Activated CD8-positive, alpha-beta memory T cell treated with anti-CD3 and anti-CD28 coated beads, Interleukin-2, amount 50 U/mL, for 48 hours (primary cell): ENCODE data around the gene SEMA3F.

Source experiments
- DNase-seq: peaks from one replicate; pipeline ENCODE4 v3.0.0-alpha.2; 2020

SEMA3F gene

DNA sequence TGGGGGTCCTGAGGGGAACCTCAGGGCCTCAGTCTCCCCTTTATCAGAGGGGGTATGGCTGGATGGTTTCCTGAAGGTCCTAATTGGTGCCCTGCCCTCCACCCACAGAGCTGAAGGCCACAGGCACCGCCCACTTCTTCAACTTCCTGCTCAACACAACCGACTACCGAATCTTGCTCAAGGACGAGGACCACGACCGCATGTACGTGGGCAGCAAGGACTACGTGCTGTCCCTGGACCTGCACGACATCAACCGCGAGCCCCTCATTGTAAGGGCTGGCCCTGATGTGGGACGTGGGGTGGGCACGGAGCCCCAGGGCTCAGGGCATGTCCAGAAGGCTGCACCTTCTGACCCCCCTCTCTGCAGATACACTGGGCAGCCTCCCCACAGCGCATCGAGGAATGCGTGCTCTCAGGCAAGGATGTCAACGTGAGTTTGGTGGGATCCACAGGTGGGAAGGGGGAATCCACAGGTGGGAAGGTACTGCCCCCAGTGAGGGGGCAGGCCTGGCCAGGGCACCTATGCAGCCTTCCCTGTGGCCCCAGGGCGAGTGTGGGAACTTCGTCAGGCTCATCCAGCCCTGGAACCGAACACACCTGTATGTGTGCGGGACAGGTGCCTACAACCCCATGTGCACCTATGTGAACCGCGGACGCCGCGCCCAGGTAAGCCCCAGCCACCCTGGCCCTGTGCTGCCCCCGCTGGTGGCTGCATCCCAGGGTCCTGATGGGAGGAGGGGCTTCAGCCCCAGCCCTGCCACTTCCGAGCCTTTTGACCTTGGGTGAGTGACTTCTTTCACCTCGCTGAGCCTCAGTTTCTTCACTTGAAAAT, 18.8 kb downstream of the SEMA3F start:
- no peak for DNase-seq

DNA sequence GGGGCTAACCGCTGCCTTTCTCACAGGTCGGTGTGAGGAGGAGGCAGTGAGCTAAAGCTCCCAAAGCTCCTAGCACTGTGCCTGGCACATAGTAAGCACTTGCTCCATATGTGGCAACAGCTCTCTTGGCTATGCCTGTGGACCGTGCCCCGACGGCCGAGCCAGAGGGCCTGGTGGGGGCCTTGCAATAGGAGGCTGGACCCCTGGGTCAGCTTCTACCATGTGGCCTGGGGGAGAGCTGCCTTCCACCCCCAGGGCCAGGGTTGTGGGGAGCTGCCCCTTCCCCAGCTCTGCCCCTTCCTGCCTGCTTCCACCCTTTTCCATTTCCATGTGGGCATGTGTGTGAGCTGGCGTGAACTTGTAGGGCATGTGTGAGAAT, 19.4 kb downstream of the SEMA3F start:
- no peak for DNase-seq

DNA sequence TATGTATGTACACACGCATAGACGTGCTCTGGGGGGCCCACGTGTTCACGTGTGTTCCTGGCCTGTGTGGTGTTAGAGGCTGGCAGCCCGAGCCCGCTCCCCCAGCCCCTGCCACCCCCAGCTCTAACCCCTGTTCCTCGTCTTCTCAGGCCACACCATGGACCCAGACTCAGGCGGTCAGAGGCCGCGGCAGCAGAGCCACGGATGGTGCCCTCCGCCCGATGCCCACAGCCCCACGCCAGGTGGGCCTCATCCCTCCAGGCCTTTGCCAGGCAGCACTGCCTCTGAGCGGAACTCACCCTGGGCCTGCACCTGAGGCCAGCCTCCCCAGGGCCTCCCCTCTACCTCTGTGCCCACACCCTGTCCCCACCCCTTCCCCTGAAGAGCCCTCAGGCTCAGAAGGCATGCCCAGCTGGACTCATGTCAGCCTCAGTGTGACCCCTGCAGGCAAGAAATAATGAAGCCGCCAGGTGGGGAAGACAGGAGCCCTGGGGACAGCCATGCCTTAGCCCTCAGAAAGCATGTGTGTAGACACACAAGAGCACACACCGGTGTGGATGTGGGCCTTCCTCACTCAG, 19.9 kb downstream of the SEMA3F start:
- DNase-seq, result no peak

DNA sequence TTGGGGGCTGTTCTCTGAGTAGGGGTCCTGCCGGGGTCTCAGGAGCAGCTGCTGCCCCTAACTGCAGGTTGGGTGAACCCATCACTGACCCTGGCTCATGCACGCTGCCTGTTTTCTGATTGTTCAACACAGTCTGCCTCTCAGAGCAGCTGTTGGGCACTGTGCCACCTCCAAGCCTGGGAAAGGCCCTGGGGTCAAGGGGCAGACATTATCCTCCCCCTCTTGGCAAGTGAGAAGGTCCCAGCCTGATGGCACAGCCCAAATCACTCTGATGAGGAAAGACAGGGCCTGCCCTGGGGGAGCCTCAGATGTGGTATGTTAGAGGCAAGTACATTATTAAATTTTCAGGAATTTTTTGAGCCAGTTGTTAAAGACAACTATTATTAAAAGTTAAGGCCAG, 22.2 kb downstream of the SEMA3F start:
- DNase-seq, result no peak

DNA sequence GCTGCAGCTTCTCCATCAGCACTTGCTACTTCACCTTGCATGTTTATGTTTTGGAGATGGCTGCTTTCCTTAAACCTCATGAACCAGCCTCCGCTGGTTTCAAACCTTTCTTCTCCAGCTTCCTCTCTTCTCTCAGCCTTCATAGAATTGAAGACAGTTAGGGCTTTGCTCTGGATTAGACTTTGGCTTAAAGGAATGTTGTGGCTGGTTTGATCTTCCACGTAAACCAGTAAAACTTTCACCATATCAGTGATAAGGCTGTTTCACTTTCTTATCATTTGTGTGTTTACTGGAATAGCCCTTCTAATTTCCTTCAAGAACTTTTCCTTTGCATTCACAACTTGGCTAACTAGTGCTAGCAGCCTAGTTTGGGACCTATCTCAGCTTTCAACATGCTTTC, 24.6 kb downstream of the SEMA3F start:
- no peak for DNase-seq

DNA sequence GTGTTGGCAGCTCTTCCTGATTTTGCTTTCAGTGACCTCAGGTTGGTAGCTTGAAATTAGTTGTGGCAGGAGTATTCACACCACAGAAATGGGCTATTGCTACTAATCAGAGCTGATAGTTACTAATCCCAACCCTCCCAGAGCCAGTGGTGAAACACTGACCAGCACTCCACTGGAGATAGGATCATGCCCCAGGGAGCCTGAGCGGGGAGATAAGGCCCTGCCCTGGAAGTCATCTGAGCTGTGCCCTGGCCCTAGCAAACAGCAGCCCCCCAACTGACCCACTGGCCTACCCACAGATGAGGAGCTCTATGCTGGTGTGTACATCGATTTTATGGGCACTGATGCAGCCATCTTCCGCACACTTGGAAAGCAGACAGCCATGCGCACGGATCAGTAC, 26.9 kb downstream of the SEMA3F start:
- no peak for DNase-seq

DNA sequence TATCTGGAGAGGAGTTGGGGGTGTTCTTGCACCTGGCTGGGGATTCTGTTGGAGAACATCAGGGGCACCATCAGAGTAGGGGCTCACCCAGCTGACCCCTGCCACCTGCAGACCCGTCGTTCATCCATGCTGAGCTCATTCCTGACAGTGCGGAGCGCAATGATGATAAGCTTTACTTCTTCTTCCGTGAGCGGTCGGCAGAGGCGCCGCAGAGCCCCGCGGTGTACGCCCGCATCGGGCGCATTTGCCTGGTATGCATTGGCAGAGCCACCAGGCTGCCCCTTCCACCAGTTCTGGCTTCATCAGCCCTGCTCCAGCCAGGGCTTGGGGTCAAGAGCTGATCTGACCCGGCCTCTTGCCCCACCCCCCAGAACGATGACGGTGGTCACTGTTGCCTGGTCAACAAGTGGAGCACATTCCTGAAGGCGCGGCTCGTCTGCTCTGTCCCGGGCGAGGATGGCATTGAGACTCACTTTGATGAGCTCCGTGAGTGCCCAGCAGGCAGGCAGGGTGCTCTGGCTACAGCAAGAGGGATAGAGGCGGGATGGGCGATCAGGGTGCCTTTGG, 27.5 kb downstream of the SEMA3F start:
- DNase-seq, result no peak

DNA sequence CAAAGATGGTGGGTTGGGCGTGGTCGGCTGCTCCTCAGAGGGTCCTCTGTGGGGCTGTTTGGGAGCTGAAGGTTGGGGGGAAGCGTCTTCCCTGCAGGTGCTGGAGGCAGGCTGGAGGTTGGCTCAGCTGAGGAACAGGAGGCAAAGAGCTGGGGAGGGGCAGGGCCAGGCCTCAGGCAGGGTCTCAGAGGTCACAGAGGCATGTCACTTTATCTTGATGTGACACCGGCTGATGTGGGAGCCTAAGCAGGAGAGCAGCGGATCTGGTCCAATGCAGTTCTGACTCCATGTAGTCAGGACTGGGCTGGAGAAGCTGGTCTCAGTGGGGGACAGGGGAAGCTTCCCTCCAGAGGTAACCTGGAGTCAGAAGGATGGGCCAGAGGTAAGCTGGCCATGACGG, 28.6 kb downstream of the SEMA3F start:
- DNase-seq, result no peak

DNA sequence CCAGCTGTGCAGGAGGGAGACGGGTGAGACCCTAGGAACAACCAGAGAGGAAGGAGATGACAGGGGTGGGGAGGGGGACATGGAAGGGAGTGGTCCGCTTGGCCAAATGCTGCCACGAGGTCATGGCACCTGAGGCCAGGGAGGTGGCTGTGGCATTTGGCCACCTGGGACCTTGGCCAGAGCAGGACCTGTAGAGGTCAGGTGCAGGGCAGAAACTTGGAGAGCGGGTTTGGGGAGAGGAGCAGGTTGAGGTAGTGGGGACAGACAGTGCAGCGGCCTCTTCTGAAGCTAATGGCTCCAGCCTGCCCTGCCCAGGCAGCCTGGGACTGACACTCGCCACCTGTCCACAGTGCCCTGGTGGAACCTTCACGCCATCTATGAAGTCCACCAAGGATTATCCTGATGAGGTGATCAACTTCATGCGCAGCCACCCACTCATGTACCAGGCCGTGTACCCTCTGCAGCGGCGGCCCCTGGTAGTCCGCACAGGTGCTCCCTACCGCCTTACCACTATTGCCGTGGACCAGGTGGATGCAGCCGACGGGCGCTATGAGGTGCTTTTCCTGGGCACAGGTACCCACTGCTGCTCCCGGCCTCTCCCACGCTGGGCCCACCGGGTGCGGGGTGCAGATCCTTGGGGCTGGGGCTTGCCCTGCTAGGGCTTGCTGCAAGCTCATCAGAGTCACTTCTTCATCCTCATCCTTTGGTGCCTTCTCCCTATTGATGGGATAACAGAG, 29.3 kb downstream of the SEMA3F start:
- DNase-seq, result no peak

DNA sequence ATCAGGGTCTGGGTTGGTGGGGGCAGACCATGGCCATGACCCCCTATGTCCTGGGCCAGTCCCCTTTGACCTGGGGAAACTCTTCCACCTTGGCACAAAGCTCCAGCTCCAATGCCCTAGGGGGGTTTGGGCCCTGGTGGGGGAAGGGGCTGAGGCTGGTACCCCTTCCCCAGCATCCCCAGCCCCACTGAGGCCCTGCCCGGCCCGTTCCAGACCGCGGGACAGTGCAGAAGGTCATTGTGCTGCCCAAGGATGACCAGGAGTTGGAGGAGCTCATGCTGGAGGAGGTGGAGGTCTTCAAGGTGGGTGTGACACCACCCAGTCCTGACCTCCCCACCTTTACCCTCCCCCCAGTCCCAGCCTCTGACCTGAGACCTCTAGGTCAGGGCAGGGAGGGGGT, 30.1 kb downstream of the SEMA3F start:
- no peak for DNase-seq

DNA sequence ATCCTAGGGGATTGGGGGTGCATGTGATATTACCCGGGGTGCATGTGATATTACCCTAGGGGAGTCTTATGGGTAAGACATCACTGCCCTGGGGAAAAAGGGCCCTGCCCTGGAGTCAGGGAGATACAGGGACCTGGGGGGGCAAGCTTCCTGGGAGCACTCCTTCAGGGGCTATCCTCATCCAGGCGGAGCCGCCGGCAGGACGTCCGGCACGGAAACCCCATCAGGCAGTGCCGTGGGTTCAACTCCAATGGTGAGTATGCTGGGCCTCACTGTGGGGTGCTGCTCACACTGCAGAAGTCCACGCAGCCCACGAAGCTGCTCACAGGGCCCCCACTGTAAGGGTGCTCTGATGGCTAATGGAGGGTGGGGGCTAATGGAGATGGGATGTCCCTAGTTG, 31.0 kb downstream of the SEMA3F start:
- DNase-seq, result no peak

DNA sequence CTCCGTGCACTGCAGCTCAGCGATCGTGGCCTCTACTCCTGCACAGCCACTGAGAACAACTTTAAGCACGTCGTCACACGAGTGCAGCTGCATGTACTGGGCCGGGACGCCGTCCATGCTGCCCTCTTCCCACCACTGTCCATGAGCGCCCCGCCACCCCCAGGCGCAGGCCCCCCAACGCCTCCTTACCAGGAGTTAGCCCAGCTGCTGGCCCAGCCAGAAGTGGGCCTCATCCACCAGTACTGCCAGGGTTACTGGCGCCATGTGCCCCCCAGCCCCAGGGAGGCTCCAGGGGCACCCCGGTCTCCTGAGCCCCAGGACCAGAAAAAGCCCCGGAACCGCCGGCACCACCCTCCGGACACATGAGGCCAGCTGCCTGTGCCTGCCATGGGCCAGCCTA, 32.6 kb downstream of the SEMA3F start:
- DNase-seq, result no peak

DNA sequence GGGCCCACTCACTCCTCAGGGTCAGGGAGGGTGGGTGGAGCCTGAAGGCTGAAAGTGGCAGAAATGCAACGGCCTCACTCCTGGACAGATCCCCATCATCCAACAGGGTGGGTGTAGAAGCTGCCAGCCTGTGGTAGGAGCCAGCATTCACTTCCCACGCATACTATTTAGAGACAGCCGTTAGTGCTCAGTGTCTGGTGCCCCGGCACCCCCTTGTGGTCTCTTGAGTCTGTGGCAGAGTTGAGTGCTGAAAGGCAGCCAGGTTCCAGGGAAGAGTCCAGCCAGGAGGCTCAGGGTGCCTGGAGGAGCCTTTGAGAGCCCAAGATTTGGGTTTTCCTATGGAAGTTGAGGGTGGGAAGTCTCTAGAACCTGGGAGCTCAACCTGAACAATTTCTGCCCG, 34.1 kb downstream of the SEMA3F start:
- no peak for DNase-seq

DNA sequence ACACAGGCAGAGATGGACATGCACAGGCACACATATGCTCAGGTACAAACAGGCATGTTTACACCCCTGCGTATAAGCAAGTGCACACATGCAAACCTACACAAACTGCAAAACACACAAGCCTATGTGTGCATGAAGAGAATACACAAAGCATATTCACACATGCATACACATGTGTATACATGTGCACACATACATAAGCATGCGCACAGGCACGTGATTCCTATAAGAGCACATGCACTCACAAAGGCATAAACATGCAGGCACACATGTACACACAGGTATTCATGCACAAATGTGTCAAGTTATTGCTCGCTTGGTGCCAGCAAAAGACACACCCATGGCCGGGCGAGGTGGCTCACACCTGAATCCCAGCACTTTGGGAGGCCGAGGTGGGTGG, 34.9 kb downstream of the SEMA3F start:
- no peak for DNase-seq

DNA sequence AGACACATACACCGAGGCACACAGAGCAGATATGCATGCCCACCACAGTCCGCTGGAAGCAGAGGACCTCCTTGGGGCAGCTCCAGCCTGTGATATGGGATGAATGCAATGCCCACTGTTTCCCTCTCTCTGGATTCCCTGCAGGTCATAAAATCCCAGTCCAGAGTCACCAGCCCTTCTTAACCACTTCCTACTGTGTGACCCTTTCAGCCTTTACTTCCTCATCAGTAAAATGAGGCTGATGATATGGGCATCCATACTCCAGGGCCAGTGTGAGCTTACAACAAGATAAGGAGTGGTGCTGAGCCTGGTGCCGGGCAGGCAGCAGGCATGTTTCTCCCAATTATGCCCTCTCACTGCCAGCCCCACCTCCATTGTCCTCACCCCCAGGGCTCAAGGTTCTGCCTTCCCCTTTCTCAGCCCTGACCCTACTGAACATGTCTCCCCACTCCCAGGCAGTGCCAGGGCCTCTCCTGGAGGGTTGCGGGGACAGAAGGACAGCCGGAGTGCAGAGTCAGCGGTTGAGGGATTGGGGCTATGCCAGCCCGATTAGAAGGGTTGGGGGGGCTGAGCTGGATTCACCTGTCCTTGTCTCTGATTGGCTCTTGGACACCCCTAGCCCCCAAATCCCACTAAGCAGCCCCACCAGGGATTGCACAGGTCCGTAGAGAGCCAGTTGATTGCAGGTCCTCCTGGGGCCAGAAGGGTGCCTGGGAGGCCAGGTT, 36.0 kb downstream of the SEMA3F start, which contains the start of gene GNAT1:
Gene GNAT1, plus strand, starts transcription at position 675 of the 725 bp plus-strand sequence. CDS start 116 bp downstream, outside the sequence.
- no peak for DNase-seq

DNA sequence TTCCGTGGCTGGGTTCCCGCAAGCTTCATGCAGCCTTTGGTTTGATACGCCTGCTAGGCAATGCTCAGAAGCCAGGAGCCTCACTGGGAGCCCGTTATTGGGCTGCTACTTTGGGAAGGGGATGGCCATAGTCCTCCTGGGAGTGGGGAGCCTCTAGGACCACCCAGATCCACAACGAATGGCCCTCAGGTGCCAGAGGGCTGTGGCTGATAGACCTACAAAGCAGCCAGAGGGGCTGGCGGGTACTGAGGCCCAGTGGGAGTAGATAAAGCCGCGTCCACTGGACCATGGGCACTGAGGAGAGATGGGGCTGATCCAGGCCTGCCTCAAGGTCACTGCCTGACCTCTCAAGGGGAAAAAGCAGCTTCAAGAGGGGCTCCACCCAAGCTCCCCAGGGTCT, 37.0 kb downstream of the SEMA3F start:
- DNase-seq, result no peak

DNA sequence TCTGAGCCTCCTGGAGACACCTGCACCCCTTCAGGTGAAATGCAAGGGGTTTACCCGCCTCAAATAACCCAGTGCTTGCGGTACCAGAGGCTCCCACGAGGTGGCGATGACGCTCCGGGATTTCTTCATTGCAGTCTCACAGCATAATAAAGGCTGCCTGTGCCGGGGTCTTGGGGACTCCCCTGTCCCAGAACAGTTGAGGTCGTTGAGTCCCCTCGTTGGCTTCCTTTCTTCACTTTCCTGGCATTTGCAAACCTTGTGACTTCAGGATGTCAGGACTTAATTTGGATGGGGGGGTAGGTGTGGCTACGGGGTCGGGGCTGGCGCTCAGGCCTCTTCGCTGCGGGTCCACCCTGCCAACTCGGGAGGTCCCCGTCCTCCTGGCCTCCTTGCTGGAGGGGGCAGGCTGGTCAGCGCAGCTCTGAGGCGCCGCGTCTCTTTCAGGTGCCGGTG, 37.6 kb downstream of the SEMA3F start:
- peak; percentile 96 for DNase-seq

DNA sequence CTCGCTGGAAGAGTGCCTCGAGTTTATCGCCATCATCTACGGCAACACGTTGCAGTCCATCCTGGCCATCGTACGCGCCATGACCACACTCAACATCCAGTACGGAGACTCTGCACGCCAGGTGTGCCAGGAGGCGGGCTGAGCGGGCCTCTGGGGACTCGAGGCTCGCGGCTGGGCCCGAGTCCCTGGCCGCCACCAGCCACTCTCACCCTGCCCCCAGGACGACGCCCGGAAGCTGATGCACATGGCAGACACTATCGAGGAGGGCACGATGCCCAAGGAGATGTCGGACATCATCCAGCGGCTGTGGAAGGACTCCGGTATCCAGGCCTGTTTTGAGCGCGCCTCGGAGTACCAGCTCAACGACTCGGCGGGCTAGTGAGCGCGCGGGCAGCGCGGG, 38.2 kb downstream of the SEMA3F start:
- no peak for DNase-seq

DNA sequence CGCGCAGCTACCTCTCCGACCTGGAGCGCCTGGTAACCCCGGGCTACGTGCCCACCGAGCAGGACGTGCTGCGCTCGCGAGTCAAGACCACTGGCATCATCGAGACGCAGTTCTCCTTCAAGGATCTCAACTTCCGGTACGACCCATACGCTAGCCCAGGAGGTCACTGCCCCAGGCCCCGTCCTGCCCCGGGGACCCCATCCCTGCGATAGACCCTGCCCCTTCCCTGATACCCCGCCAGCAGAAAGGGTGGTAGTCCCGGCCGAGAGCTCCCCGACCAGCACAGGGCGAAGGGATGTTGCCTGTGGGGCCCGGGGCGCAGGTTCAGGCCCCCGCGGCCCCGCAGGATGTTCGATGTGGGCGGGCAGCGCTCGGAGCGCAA, 38.6 kb downstream of the SEMA3F start:
- DNase-seq, result no peak

DNA sequence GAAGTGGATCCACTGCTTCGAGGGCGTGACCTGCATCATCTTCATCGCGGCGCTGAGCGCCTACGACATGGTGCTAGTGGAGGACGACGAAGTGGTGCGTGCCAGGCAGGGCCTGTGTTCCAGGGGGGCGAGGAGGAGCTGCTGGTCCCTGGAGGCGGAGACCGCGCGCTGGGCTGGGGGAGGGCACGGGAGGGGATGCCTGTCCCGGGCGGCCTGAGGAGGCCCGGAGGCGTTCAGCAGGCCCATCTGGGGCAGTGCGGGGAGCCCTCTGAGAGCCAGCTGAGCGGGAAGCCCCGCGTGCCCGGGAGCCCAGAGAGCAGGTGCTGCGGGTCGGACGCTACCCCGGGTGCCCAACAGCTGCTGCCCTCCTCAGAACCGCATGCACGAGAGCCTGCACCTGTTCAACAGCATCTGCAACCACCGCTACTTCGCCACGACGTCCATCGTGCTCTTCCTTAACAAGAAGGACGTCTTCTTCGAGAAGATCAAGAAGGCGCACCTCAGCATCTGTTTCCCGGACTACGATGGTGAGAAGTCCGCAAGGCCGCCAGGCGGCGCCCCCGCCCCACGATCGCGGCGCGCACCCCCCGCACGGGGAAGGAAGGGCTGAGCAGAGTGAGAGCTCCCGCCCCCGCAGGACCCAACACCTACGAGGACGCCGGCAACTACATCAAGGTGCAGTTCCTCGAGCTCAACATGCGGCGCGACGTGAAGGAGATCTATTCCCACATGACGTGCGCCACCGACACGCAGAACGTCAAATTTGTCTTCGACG, 39.2 kb downstream of the SEMA3F start:
- DNase-seq, result peak; percentile 88

DNA sequence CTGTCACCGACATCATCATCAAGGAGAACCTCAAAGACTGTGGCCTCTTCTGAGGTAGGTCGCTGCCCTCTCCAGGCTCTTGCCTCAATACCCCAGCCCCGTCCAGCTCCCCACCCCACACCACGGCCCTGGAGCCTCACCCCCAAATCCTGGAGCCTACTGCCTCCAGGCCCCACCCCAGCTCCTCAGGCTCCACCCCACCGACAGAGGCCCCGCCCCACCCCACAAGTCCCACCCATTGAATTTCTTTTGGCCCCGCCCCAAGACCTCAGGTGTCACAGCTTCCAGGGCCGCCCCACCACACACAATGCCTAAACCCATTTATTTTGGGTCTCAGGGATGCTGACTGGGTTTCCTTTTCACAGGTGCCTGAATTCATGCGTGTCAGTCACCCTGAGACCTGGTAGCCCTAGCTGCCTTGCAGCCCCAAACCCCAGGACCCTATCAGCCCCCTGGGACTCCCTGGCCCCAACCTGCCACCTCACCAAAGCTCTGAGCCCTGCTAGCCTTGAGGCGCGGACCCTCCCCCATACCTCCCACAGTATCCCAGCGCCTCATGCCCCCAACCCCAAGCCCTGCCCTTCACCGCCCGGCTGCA, 39.9 kb downstream of the SEMA3F start:
- peak; percentile 68 for DNase-seq
